AML-193 (cell line): ENCODE results near the gene OR51M1.

Experiments used
- DNase-seq, 2 experiments: peaks; one replicate each; lab custom pipeline; 2025; lab: John Stamatoyannopoulos, UW

OR51M1 gene

GRCh38 chr11:5390210-5390609 lies 6.6 kb downstream of the OR51M1 start:
- DNase-seq: no peak

GRCh38 chr11:5394091-5394490 lies 10.5 kb downstream of the OR51M1 start:
- DNase-seq: no peak

- no peak for DNase-seq
Measured at GRCh38 chr11:5398936-5399335, 15.3 kb downstream of the OR51M1 start.

- DNase-seq: no peak
Measured at GRCh38 chr11:5405173-5405572, 21.6 kb downstream of the OR51M1 start.

- DNase-seq: no peak
Measured at GRCh38 chr11:5420993-5421392, 37.4 kb downstream of the OR51M1 start.

DNA sequence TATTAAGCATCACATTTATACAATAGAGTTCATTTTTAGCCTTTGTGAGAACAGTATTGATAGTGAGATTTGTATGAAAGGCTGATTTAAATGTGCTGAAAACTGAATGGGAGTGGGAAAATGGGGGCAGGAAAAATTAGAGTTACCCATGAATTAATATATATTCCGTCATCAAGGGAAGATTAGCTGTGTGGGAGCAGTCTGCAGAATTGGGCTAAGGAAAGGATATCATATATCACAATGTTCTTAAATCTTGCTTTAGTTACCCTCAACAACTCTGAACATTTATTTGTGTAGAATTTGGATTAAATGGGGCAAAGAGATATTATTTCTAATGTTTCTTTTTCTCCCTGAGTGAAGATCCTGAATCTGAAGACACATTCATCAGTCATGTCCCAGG lies 38.2 kb downstream of the OR51M1 start, which contains the start of gene OR51Q1:
OR51Q1 (plus strand) TSS at position 301 of the 400 bp plus-strand sequence; CDS start at position 391, 90 bp downstream.
- no peak for DNase-seq

DNA sequence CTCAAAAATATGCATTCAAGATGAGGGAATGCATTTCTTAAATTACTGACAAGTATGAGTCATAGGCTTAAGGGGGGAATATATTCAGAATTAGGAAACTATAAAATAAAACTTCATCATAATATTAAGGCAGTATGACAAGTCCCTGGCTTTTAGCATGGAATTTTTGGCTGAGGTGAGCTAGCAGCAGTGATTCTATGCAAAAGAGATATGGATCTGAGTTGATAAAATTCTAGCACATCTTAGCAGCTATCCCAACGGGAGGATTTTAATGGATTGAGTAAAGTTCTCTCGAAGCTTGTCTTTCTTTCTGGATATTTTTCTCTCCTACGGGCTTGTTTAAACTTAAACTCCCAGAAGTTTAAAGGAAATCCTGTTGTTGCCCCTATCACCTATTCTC lies 39.5 kb downstream of the OR51M1 start:
- no peak for DNase-seq

GRCh38 chr11:5441414-5441813 lies 57.8 kb downstream of the OR51M1 start, which contains the start of gene OR51I1:
OR51I1 (minus strand) TSS chr11:5441514; CDS start chr11:5441514, 0 bp downstream.
- DNase-seq: no peak
